Purkinje cell (primary cell): ENCODE results near the gene NRG4. TPM values are rescaled to one million over a fixed set of nuclear protein-coding genes. Genes with fewer than 3 reads are reported as not detected.

Experiments used
- polyA plus RNA-seq: library from polyadenylated mRNA; unstranded; fragments of >200 nt; fragmentation: Nextera tagmentation; gene quantifications from 2 replicates; pipeline ENCODE4 v1.2.1, GENCODE V29; 2014

The NRG4 gene, protein sequence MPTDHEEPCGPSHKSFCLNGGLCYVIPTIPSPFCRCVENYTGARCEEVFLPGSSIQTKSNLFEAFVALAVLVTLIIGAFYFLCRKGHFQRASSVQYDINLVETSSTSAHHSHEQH
- polyA plus RNA-seq: 0.48 and 5.3 TPM in 2 replicates

DNA sequence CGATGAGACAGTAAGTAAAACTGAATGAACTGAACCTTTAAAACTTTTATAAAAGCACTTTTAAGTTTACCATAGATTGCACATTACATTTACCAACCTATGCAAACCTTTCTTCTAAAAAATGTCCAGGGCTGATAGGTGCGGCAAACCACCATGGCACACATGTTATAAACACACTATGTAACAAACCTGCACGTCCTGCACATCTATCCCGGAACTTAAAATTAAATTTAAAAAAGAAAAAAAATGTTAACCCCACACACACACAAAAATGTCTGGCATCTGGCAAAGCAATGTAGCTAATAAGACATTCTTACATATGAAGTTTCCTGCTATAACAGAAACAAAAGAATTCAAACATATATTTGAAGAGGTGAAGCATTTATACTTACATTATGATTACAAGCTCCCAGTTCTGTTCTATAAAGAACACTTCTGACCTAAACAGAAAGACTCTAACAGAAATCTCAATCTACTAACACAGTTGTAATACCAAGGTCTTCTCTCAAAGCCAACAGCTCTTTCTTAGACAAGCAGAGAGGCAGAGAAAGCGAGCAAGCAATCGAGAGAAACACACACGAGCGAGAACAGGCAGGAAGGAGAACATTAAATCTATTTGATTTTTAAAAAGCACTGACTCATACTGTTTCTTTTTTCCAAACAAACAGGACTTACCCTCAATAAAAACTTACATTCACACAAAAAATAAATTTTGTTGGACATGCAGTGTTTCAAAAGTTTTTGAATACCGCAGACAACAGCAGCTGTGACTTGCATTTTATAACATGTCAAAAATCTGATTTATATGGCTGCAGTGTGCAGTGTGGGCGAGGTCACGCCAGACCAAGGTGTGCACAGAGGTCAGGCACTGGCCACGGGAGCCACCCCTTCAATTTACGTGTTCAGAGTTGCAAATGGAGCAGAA is at the start of gene NRG4:
TSS of gene NRG4 (minus strand) at position 798 of the 925 bp plus-strand sequence. CDS start 1,194 bp downstream, outside the sequence.

DNA sequence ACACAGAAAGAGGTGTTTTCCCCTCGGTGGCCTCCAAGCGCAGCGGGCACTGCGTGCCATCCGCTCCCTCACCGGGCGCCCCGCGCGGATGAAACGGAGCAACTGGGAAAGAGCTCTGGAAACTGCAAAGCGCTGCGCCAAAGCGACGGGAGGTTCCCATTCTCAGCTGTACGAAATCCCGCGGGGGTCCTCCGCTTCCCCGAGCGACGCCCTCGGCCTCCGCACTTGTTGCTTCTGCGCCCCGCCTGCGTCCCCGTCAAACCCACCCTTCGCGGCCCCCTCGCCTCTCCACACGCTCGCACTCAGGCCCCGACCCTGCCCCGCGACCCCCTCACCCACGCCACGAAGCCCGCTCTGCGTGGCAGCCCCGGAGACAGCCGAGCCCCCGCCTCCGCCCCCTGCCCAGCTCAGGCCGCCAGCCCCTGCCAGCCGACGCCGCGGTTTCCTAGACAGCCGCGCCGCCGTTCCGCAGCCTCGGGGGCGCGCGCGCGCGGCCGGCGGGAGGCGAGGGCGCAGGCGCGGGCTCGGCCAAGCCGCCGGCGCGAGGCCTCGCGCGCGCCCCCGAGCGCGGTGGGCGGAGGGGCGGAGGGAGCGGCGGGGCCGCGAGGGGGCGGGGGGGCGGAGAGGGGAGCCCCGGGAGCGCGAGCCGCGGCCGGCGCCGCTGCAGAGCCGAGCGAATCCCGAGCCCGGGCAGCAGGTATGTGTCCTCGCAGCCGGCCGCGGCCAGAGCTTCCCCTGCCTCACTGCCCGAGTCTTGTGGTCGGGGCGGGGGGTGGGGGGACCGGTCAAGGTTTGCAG is 47.3 kb upstream of the NRG4 start, which contains the start of gene TMEM266:
TSS of gene TMEM266 (plus strand) at position 666 of the 798 bp plus-strand sequence. CDS start 74,279 bp downstream, outside the sequence.

DNA sequence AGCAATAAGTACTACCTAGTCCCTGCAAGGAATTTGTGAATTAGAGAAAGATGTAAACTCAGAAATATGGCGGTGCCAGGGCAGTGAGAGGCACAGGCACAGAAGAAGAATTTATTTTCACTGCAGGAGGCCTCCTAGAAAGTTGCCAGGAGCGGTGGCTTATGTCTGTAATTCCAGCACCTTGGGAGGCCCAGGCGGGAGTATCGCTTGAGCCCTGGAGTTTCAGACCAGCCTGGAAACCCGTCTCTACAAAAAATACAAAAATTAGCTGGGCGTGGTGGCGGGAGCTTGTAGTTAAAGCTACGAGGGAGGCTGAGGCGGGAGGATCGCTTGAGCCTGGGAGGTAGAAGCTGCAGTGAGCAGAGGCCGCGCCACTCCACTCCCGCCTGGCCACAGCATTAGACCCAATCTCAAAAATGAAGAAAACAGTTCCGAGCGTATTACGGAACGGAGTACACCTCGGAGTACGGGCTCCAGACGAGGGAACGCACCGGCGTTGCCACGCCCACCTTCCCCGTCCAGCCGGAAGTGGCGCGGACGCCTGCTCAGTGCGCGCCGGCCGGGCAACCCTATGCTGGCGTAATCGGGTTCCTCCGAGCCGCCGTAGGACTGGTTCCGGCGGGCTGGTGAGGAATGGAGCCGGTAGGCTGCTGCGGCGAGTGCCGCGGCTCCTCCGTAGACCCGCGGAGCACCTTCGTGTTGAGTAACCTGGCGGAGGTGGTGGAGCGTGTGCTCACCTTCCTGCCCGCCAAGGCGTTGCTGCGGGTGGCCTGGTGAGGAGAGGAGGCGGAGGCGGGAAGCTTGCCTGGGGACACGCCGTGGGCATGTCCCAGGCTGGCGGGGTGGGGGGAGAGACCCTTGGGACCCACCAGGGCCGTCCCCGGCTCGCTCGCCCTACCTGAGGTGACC is 108.6 kb downstream of the NRG4 start, which contains the start of gene FBXO22:
TSS of gene FBXO22 (plus strand) at position 548 of the 909 bp plus-strand sequence. CDS start at position 634, 86 bp downstream.

Other genes with a start within 250 kb of the NRG4 start
- 3.9 and 11.1 TPM in 2 replicates for gene UBE2Q2, start 169.0 kb downstream of the NRG4 start, polyA plus RNA-seq
- gene FBXO22, start 108.5 kb downstream of the NRG4 start, polyA plus RNA-seq: 56.4 and 62.2 TPM in 2 replicates
- 0.51 and 1.1 TPM in 2 replicates for gene TMEM266, start 47.6 kb upstream of the NRG4 start, polyA plus RNA-seq